ENCODE measurements around the gene ULK1.
A peak's percentile ranks its signal among the peaks of the same experiment; 100 is the strongest.

ULK1 gene

DNA sequence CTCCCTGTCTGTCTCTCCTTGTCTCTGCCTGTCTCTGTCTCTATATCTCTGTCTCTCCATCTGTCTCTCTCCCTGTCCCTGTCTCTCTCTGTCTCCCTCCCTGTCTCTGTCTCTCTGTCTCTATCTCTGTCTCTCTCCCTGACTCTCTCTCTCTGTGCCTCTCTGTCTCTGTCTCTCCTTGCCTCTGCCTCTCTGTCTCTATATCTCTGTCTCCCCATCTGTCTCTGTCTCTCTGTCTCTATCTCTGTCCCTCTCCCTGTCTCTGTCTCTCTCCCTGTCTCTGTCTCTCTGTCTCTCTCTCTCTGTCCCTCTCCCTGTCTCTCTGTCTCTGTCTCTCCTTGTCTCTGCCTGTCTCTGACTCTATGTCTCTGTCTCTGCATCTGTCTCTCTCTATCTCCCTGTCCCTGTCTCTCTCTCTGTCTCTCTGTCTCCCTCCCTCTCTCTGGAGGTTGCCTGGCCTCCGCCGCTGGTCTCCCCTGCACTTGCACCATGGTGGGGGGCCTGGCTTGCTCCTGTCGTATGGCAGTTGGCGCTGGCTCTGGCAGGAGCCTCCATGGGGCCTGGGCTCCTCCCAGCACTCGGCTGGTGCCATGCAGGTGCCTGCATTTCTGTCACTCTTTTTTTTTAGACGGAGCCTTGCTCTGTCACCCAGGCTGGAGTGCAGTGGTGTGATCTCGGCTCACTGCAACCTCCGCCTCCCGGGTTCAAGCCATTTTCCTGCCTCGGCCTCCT lies 37.9 kb upstream of the ULK1 start:
- Mint-ChIP-seq H3K27ac (no peak overlapping the region), H3K27me3 (peaks cover 25 to 38% of the 10 kb centered on the region in 2 donors), H3K4me3 (no peak overlapping the region), H3K36me3 (peaks cover 0 to 2% of the 10 kb centered on the region in 2 donors), H3K4me1 (peaks cover 12 to 28% of the 10 kb centered on the region in 2 donors), H3K9me3 (no peaks in the 10 kb centered on the region)
- no peak for ATAC-seq (replicated peaks)
- DNase-seq = no peak

DNA sequence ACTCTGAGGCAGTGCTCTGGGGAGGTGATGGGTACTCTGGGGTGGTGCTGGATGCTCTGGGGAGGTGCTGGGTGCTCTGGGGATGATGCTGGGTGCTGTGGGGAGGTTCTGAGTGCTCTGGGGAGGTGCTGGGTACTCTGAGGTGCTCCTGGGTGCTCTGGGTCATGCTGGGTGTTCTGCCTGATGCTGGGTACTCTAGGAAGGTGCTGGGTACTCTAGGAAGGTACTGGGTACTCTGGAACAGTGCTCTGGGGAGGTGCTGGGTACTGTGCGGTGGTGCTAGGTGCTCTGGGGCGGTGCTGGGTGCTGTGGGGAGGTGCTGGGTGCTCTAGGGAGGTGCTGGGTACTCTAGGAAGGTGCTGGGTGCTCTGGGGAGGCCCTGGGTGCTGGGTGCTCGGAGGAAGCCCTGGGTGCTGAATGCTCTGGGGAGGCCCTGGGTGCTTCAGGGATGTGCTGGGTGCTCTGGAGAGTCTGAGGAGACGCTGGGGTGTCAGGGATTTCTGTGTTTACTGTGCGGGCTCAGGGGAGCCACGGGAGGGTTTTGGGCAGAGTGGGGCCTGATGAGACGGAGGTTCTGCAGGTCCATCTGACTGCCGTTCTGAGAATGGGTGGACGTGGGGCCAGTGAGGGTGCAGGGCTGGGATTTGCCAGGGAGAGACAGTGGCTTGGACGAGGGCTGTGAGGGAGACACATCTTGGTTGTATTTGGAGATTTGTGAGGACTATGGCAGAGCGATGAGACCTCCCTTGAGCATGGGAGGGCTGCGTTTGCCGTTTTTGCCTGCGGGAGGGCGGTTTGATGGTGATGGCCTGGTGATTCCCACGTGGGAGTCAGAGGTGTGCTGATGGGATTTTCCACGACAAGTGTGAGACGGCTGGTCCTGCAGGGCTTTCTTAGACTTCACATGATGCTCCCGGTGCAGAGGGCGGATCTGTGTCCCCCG lies 36.2 kb upstream of the ULK1 start:
- Mint-ChIP-seq H3K4me1 (peaks cover 7 to 18% of the 10 kb centered on the region in 2 donors), H3K4me3 (no peak overlapping the region), H3K27ac (no peak overlapping the region), H3K27me3 (peaks cover 30 to 44% of the 10 kb centered on the region in 2 donors), H3K9me3 (no peaks in the 10 kb centered on the region), H3K36me3 (peaks cover 0 to 2% of the 10 kb centered on the region in 2 donors)
- no peak for DNase-seq
- ATAC-seq (replicated peaks) = no peak

DNA sequence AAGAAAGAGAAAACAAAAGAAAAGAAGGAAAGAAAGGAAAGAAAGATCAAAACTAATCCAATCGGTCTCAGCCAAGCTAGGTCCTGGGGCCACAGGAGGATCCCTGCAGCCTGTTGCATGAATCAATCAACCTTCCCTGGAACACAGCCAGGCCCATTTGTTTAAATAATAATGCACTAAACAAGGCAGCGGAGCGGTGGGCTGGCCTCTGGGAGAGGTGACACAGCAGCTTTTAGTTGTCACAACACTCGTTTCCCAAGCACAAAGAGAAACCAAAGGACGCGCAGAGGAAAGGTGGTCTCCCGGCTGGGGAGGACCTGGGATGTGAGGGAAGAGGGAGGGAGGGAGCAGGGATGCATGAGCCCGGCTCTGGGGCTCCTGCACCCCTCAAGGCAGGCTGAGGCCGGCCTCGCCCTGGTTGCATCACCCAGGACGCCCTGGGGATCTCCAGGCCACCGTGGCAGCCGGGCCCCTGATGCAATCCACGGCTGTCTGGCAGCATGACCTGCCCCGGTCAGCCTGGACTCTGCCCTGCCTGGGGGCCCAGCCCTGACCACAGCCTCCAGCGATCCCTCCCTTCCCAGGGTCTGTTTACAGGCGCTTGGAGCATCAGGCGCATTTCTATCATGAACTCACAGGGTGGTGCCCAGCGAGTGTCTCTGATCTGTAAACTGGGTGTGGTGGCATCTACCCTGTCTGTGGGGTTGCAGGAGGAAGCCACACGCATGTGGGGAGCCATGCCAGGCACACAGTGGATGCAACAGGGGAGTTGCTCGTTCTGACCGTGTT lies 33.8 kb upstream of the ULK1 start:
- H3K4me3 Mint-ChIP-seq = no peak overlapping the region
- peaks cover 30 to 44% of the 10 kb centered on the region in 2 donors for H3K27me3 Mint-ChIP-seq
- H3K4me1 Mint-ChIP-seq = peaks cover 4 to 7% of the 10 kb centered on the region in 2 donors
- DNase-seq (no peak), ATAC-seq (replicated peaks) (no peak)
- peaks cover 0 to 2% of the 10 kb centered on the region in 2 donors for H3K36me3 Mint-ChIP-seq
- no peaks in the 10 kb centered on the region for H3K9me3 Mint-ChIP-seq
- H3K27ac Mint-ChIP-seq = no peak overlapping the region

DNA sequence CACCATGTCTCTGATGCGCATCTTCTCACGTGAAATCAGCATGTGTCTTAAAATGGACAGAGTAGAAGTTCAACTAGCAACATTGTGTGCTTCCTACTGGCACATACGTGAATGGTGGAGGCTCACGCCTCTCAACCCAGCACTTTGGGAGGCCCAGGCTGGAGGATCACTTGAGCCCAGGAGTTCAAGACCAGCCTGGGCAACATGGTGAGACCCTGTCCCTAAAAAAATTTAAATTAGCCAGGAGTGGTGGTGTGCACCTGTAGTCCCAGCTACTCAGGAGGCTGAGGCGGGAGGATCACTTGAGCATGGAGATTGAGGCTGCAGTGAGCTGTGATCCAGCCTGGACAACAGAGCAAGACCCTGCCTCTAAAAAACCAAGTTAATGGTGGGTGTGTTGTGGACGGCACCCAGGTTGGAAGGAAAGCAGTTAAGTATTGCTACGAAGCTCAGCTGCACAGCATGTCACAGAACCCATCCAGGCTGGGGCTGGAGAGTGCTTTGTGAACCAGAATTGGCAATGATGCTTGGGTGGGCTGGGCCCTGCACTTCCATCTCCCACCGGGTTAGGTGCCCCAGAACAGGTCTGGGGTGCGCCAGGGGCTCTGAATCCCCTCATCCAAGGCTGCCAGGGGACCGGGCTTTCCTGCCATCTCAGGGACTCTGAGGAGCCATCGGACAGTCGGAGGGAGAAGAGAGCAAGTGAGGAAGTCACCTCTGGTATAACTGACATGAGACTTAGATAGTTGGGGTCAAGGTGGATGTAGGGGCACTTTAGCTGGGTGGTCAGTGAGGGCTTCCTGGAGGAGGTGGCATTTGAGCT lies 33.0 kb upstream of the ULK1 start:
- no peak overlapping the region for H3K27ac Mint-ChIP-seq
- no peak for ATAC-seq (replicated peaks)
- no peak overlapping the region for H3K4me3 Mint-ChIP-seq

DNA sequence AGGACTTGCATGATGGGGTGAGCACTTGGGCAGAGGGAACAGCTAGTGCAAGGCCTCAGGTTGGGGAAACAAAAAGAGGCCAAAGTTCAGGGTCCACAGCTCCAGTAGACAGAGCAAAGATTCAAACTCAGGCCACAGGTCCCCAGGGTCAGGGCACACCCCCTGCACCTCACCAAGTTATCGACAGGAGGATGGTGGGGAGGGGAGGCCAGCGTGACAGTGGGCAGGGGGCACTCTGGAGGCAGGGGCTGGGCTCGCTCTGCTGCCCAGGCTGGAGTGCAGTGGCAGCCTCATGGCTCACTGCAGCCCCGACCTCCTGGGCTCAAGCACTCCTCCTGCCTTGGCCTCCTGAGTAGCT lies 32.4 kb upstream of the ULK1 start:
- Mint-ChIP-seq H3K27ac (no peak overlapping the region), H3K9me3 (no peaks in the 10 kb centered on the region), H3K27me3 (peaks cover 22 to 32% of the 10 kb centered on the region in 2 donors), H3K4me3 (no peak overlapping the region), H3K4me1 (no peaks in the 10 kb centered on the region), H3K36me3 (peaks cover 0 to 2% of the 10 kb centered on the region in 2 donors)
- DNase-seq (no peak), ATAC-seq (replicated peaks) (no peak)

More for the DNA sequence above, 33.0 kb upstream of the ULK1 start:
- Mint-ChIP-seq H3K27me3 (peaks cover 24 to 37% of the 10 kb centered on the region in 2 donors), H3K4me1 (peaks cover under 1 to 1% of the 10 kb centered on the region in 2 donors), H3K9me3 (no peaks in the 10 kb centered on the region), H3K36me3 (peaks cover 0 to 2% of the 10 kb centered on the region in 2 donors)
- DNase-seq = no peak

DNA sequence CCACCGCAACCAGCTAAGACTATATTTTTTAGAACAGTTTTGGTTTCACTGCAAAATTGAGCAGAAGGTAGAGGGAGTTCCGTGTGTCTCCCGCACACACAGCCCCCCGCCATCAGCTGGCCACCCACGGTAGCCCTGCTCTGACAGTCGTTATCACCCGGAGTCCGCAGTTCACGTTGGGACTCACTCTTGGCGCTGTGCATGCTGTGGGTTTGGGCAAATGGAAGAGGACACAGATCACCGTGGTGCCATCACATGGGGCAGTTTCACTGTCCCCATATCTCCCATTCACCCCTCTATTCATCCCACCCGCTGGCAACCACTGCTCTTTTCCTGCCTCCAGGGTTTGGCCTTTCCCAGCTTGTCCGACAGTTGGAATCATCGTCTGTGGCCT lies 31.8 kb upstream of the ULK1 start:
- Mint-ChIP-seq H3K4me1 (no peaks in the 10 kb centered on the region), H3K9me3 (no peaks in the 10 kb centered on the region), H3K27me3 (peaks cover 16 to 27% of the 10 kb centered on the region in 2 donors), H3K27ac (no peak overlapping the region), H3K36me3 (peaks cover 0 to 1% of the 10 kb centered on the region in 2 donors), H3K4me3 (no peak overlapping the region)
- ATAC-seq (replicated peaks) (no peak), DNase-seq (no peak)

DNA sequence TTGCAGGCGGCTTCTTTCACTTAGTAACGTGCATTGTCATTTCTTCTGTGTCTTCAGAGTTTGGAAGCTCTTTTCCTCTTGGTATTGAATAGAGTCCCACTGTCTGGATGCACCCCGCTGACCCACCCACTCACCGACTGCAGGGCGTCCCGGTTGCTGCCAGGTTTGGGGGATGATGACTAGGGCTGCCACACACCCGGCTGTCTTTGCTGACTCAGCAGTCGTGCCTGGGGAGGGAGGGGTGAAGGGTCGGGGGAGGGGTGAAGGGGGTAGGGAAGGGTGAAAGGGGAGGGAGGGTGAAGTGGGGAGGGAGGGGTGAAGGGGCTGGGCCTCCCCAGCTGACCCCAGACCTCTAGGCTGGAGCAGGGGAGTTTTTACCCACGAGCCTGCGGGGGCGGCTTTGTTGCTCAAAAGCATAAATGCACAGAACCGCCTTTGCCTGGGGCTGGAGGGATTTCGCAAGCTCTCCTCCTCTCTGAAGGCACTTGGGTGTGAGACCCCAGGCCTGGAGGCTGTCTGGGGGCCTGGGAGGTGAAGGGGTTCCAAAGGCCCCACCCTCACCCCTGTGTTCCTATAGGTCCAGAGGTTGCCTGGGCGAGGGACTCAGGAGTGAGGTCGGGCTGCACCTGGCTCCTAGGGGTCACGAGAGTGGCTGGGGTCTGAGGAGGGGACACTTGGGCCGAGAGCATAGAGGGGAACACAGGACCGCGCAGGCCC lies 31.3 kb upstream of the ULK1 start:
- Mint-ChIP-seq H3K4me3 (no peak overlapping the region), H3K27ac (no peak overlapping the region), H3K36me3 (no peaks in the 10 kb centered on the region), H3K27me3 (peaks cover 11 to 21% of the 10 kb centered on the region in 2 donors), H3K4me1 (no peaks in the 10 kb centered on the region), H3K9me3 (no peaks in the 10 kb centered on the region)
- DNase-seq (no peak), ATAC-seq (replicated peaks) (no peak)

DNA sequence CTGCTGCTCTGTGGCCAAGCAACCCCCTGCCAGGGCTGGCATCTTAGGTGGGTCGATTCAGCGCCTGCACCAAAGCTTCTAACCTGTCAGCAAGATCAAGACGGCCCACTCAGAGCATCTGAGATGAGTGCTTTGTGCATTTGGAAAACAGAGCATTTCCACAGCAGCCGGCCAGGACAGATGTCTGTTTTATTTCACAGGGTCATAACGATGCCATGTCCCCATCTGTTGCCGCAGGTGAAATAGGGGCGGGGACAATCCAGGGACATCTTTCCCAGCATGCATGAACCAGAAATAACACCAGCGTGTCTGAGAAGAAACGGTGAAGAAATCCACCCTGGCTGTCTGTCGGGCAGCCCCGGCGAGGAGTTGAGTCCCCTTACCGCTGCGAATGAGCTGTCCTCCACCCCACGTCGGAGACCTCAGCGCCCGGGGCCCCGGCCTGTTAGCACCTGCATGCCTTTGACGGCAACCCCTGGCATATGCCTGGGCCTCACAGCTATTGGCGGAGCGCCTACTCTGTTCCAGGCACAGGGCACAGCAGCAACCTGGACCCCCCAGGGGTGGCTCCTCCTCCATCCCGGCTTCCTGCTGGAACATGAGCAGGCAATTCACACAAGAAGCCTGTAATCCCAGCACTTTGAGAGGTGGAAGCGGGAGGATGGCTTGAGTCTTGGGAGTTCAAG lies 30.6 kb upstream of the ULK1 start:
- no peaks in the 10 kb centered on the region for H3K9me3 Mint-ChIP-seq
- H3K4me3 Mint-ChIP-seq = no peak overlapping the region
- ATAC-seq (replicated peaks) (no peak), DNase-seq (no peak)
- peaks cover 5 to 14% of the 10 kb centered on the region in 2 donors for H3K27me3 Mint-ChIP-seq
- no peaks in the 10 kb centered on the region for H3K36me3 Mint-ChIP-seq
- no peaks in the 10 kb centered on the region for H3K4me1 Mint-ChIP-seq
- H3K27ac Mint-ChIP-seq = no peak overlapping the region

DNA sequence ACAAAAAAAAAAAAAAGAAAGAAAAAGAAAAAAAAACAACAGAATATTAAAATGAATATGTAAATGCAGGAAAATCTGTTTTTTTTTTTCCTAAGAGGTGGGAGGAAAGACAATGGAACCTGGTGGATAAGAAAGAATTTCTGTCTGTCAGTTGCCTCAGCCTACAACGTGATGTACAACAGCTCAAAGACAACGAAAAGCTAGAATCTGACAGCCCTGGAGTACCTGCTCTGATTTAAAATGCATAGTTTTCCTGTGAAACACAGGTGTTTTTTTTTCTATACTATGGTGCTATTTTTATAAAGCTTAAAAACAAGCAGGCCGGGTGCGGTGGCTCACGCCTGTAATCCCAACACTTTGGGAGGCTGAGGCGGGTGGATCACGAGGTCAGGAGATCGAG lies 30.0 kb upstream of the ULK1 start:
- ATAC-seq (replicated peaks) (no peak), DNase-seq (no peak)
- H3K4me1 Mint-ChIP-seq = no peaks in the 10 kb centered on the region
- no peaks in the 10 kb centered on the region for H3K9me3 Mint-ChIP-seq
- peak overlapping the region; percentile 54 for H3K27ac Mint-ChIP-seq
- H3K4me3 Mint-ChIP-seq = no peak overlapping the region
- H3K27me3 Mint-ChIP-seq = peaks cover 5 to 13% of the 10 kb centered on the region in 2 donors
- no peaks in the 10 kb centered on the region for H3K36me3 Mint-ChIP-seq

DNA sequence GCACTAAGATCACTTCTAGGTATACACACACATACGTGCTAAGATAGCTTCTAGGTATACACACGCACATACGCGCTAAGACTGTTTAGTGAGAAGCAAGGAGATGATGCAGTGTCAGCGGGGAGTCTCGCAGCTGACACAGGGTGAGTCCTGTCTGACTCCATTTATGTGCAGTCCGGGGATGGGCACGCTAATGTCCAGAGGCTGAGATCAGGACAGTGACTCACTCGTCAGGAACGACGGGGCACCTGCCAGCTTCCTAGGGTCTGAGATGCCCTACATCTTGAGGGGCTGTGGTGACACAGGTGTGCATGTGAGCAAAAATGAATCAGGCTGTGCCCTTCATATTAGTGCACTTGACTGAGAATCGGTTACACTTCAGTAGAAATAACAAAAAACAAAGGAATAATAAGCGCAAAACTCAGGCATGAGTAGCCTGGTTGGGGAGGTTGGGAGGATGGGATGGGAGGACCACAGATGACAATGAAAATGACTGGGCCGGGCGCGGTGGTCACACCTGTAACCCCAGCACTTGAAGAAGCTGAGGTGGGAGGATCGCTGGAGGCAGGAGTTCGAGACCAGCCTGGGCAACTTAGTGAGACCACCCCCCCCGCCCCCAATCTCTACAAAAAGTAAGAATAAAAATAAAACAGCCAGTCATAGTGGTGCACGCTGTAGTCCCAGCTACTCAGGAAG lies 29.1 kb upstream of the ULK1 start:
- peaks cover 5 to 9% of the 10 kb centered on the region in 2 donors for H3K27me3 Mint-ChIP-seq
- no peak for DNase-seq
- H3K4me3 Mint-ChIP-seq = no peak overlapping the region
- H3K4me1 Mint-ChIP-seq = no peaks in the 10 kb centered on the region
- no peaks in the 10 kb centered on the region for H3K36me3 Mint-ChIP-seq
- no peak for ATAC-seq (replicated peaks)
- H3K9me3 Mint-ChIP-seq = no peaks in the 10 kb centered on the region
- H3K27ac Mint-ChIP-seq = no peak overlapping the region

DNA sequence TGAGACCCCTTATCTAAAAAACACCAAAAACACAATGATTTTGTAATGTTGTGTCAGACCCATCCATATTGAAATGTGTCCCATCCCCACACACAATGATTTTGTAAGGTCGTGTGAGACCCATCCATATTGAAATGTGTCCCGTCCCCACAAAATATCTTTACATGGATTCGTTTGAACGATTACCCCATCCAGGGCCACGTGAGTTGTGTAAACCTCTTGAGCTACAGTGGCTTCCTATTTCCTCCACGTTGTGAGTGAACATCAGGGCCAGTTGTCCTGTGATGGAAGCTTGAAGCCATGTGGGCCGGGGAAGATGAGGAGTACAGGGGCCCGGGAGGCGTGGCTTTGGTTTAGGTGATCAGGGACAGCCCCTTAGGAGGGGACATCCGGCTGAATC lies 27.0 kb upstream of the ULK1 start:
- ATAC-seq (replicated peaks) (no peak), DNase-seq (no peak)
- peaks cover 0 to 5% of the 10 kb centered on the region in 2 donors for H3K27me3 Mint-ChIP-seq
- no peaks in the 10 kb centered on the region for H3K4me1 Mint-ChIP-seq
- H3K4me3 Mint-ChIP-seq = no peak overlapping the region
- no peaks in the 10 kb centered on the region for H3K36me3 Mint-ChIP-seq
- no peak overlapping the region for H3K27ac Mint-ChIP-seq
- no peaks in the 10 kb centered on the region for H3K9me3 Mint-ChIP-seq

DNA sequence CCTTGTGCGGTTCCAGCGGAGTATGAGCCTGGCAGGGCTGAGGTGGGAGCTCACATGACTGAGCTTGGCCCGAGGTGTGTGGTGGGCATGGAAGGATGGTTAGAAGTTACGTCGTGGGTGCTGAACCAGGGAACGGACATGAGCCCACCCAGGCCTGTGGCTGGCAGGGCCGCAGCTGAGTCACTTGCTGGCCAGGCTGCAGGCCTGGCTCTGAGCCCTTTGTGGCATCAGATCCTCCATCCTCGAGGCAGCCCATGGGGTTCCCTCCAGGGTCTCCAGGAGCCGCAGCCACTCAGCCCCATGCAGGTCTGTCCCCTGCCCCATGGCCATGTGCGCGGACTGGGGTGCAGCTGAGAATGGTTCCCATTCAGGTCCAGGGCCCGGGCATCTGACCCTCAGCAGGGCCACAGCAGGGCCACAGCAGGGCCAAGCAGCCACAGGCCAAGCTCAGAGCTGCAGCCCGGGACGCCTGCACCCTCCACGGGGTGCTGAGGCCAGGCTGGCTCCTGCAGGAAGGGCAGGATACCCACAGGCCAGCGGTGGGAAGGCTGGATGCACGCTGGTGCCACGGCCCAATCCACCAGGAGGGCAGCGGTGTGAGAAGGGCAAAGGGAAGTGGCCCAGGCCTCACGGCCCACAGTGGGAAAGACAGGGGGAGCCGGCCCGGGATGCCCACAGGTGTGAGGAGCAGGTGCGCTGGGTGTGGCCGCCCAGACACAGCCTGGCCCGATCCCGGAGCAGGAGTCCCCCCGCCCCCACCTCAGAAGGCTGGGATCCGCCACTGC lies 26.3 kb upstream of the ULK1 start:
- H3K4me3 Mint-ChIP-seq = no peak overlapping the region
- no peak overlapping the region for H3K27ac Mint-ChIP-seq
- DNase-seq (no peak), ATAC-seq (replicated peaks) (no peak)
- no peaks in the 10 kb centered on the region for H3K36me3 Mint-ChIP-seq
- no peaks in the 10 kb centered on the region for H3K9me3 Mint-ChIP-seq
- peaks cover 0 to 5% of the 10 kb centered on the region in 2 donors for H3K27me3 Mint-ChIP-seq
- no peaks in the 10 kb centered on the region for H3K4me1 Mint-ChIP-seq
